ENCODE results near the gene TPCN1. TPM values are rescaled to one million over a fixed set of nuclear protein-coding genes. Genes with fewer than 3 reads are reported as not detected.

TPCN1 gene
- total and polyA plus RNA-seq, 2 donors (not counting 1 experiment from before 2014, with no cell fraction given): 17.2 to 17.8 TPM

- no peak for DNase-seq (ENCODE audit: low read depth in 2 of 2)
- Histone ChIP-seq H2AFZ (ENCODE audit: low read length) (no peak overlapping the region), H3K4me2 (ENCODE audit: extremely low read depth, insufficient read depth, low read length) (no peak overlapping the region), H3K9ac (ENCODE audit: insufficient read depth, low read length) (no peak overlapping the region), H3K4me3 (replicated peaks in 1 of 4; ENCODE audit: control extremely low read depth in 1 of 4, insufficient read depth in 1 of 4, low read depth in 3 of 4, low read length in 4 of 4) (no peak overlapping the region), H3K79me2 (ENCODE audit: control insufficient read depth, insufficient read depth, low read length) (no peaks in the 10 kb centered on the region), H3K4me1 (ENCODE audit: control insufficient read depth, extremely low read depth, insufficient read depth, low read length) (peaks cover 20% of the 10 kb centered on the region), H4K20me1 (ENCODE audit: control insufficient read depth, extremely low read depth, insufficient read depth, low read length) (no peaks in the 10 kb centered on the region), H3K27ac (ENCODE audit: insufficient read depth, low read length) (no peak overlapping the region), H3K9me3 (ENCODE audit: control insufficient read depth, insufficient read depth, low read depth, low read length) (no peaks in the 10 kb centered on the region), H3K27me3 (ENCODE audit: control insufficient read depth, insufficient read depth, low read length) (no peaks in the 10 kb centered on the region), H3K36me3 (ENCODE audit: control insufficient read depth, insufficient read depth, low read length) (no peaks in the 10 kb centered on the region)
- TF ChIP-seq CTCF (conservative IDR thresholded peaks at IDR 0.05 in 1 of 2, IDR thresholded peaks at IDR 0.05 in 1 of 2; ENCODE audit: low read depth in 1 of 2, low read length in 2 of 2) (no peak), EZH2 (IDR thresholded peaks at IDR 0.05; ENCODE audit: low read length, missing control alignments) (no peak)
These were observed 28.3 kb downstream of the TPCN1 start for GRCh38 chr12:113249546-113249945.

- Histone ChIP-seq H3K9ac (ENCODE audit: insufficient read depth, low read length) (no peak overlapping the region), H2AFZ (ENCODE audit: low read length) (no peak overlapping the region), H3K9me3 (ENCODE audit: control insufficient read depth, insufficient read depth, low read depth, low read length) (no peaks in the 10 kb centered on the region), H3K27ac (ENCODE audit: insufficient read depth, low read length) (no peak overlapping the region), H4K20me1 (ENCODE audit: control insufficient read depth, extremely low read depth, insufficient read depth, low read length) (no peaks in the 10 kb centered on the region), H3K4me1 (ENCODE audit: control insufficient read depth, extremely low read depth, insufficient read depth, low read length) (peaks cover 17% of the 10 kb centered on the region), H3K36me3 (ENCODE audit: control insufficient read depth, insufficient read depth, low read length) (no peaks in the 10 kb centered on the region), H3K4me2 (ENCODE audit: extremely low read depth, insufficient read depth, low read length) (no peak overlapping the region), H3K79me2 (ENCODE audit: control insufficient read depth, insufficient read depth, low read length) (no peaks in the 10 kb centered on the region), H3K4me3 (replicated peaks in 1 of 4; ENCODE audit: control extremely low read depth in 1 of 4, insufficient read depth in 1 of 4, low read depth in 3 of 4, low read length in 4 of 4) (no peak overlapping the region), H3K27me3 (ENCODE audit: control insufficient read depth, insufficient read depth, low read length) (no peaks in the 10 kb centered on the region)
- no peak for DNase-seq (ENCODE audit: low read depth in 2 of 2)
- TF ChIP-seq EZH2 (IDR thresholded peaks at IDR 0.05; ENCODE audit: low read length, missing control alignments): no peak
- no peak for TF ChIP-seq CTCF (conservative IDR thresholded peaks at IDR 0.05 in 1 of 2, IDR thresholded peaks at IDR 0.05 in 1 of 2; ENCODE audit: low read depth in 1 of 2, low read length in 2 of 2)
These were observed 28.8 kb downstream of the TPCN1 start for GRCh38 chr12:113250045-113250444.

GRCh38 chr12:113251404-113252070 lies 30.3 kb downstream of the TPCN1 start:
- H3K4me1 ChIP-seq (ENCODE audit: control insufficient read depth, extremely low read depth, insufficient read depth, low read length): peaks cover 7% of the 10 kb centered on the region
- no peak for DNase-seq (ENCODE audit: low read depth in 2 of 2)
- H3K4me2 ChIP-seq (ENCODE audit: extremely low read depth, insufficient read depth, low read length): no peak overlapping the region
- H3K9me3 ChIP-seq (ENCODE audit: control insufficient read depth, insufficient read depth, low read depth, low read length): no peaks in the 10 kb centered on the region
- no peak overlapping the region for H3K4me3 ChIP-seq (replicated peaks in 1 of 4; ENCODE audit: control extremely low read depth in 1 of 4, insufficient read depth in 1 of 4, low read depth in 3 of 4, low read length in 4 of 4)
- H2AFZ ChIP-seq (ENCODE audit: low read length): no peak overlapping the region
- TF ChIP-seq CTCF (conservative IDR thresholded peaks at IDR 0.05 in 1 of 2, IDR thresholded peaks at IDR 0.05 in 1 of 2; ENCODE audit: low read depth in 1 of 2, low read length in 2 of 2) (no peak), EZH2 (IDR thresholded peaks at IDR 0.05; ENCODE audit: low read length, missing control alignments) (no peak)
- no peaks in the 10 kb centered on the region for H3K79me2 ChIP-seq (ENCODE audit: control insufficient read depth, insufficient read depth, low read length)
- no peaks in the 10 kb centered on the region for H4K20me1 ChIP-seq (ENCODE audit: control insufficient read depth, extremely low read depth, insufficient read depth, low read length)
- H3K27me3 ChIP-seq (ENCODE audit: control insufficient read depth, insufficient read depth, low read length): no peaks in the 10 kb centered on the region
- H3K27ac ChIP-seq (ENCODE audit: insufficient read depth, low read length): no peak overlapping the region
- no peak overlapping the region for H3K9ac ChIP-seq (ENCODE audit: insufficient read depth, low read length)
- no peaks in the 10 kb centered on the region for H3K36me3 ChIP-seq (ENCODE audit: control insufficient read depth, insufficient read depth, low read length)
